T follicular helper cell (primary cell): ENCODE data around the gene C2CD4C.
"Not testable (repeated sequence)": the region's sequence is repeated elsewhere in the genome, so short reads cannot be mapped to it uniquely, and the experiment has no call there.

ENCODE experiments used
- DNase-seq: peaks from one replicate; pipeline ENCODE4 v3.0.0-alpha.2; 2020; ENCODE audit warnings: low read depth

The C2CD4C gene

GRCh38 chr19:413756-414420 lies 4.9 kb upstream of the C2CD4C start:
- DNase-seq, result no peak

GRCh38 chr19:412356-413355 lies 3.7 kb upstream of the C2CD4C start:
- no peak for DNase-seq

- no peak for DNase-seq
Observed at GRCh38 chr19:411723-412355, 2.9 kb upstream of the C2CD4C start.

GRCh38 chr19:411121-411722 lies 2.3 kb upstream of the C2CD4C start:
- not testable (repeated sequence) for DNase-seq

- DNase-seq, result no peak
Observed at GRCh38 chr19:410243-410781, 1.4 kb upstream of the C2CD4C start.

- no peak for DNase-seq
Observed at GRCh38 chr19:409516-410242, 732 bp upstream of the C2CD4C start.

GRCh38 chr19:408441-408901 lies 476 bp downstream of the C2CD4C start:
- no peak for DNase-seq

- no peak for DNase-seq
Observed at GRCh38 chr19:407511-408440, 1.2 kb downstream of the C2CD4C start.

GRCh38 chr19:406971-407510 lies 1.9 kb downstream of the C2CD4C start:
- DNase-seq, result no peak

- no peak for DNase-seq
Observed at GRCh38 chr19:406135-406781, 2.7 kb downstream of the C2CD4C start.

GRCh38 chr19:405121-405965 lies 3.6 kb downstream of the C2CD4C start:
- DNase-seq, result no peak

GRCh38 chr19:403221-404027 lies 5.5 kb downstream of the C2CD4C start:
- DNase-seq, result no peak

GRCh38 chr19:402786-403185 lies 6.2 kb downstream of the C2CD4C start:
- no peak for DNase-seq

- DNase-seq, result no peak
Observed at GRCh38 chr19:401866-402511, 7.0 kb downstream of the C2CD4C start.

- no peak for DNase-seq
Observed at GRCh38 chr19:400976-401865, 7.7 kb downstream of the C2CD4C start.

- no peak for DNase-seq
Observed at GRCh38 chr19:399370-399769, 9.6 kb downstream of the C2CD4C start.
